AG10803 (cell line): Measurements from ENCODE around the gene CABS1.

Experiments used
- DNase-seq: peaks from one replicate; pipeline ENCODE4 v3.0.0; 2010; ENCODE audit warnings: low read depth
- H3K4me3 ChIP-seq: 2 replicates; pipeline ENCODE4 v1.5.1; 2011; ENCODE audit warnings: mild to moderate bottlenecking, low read length, control low read depth
- CTCF ChIP-seq: conservative IDR thresholded peaks from 2 replicates; pipeline ENCODE4 v1.5.1; 2011; ENCODE audit warnings: mild to moderate bottlenecking, low read length, control low read depth, inconsistent platforms

The CABS1 gene

GRCh38 chr4:70337886-70338420, 3.2 kb downstream of the CABS1 start:
- TF ChIP-seq CTCF = no peak
- H3K4me3 ChIP-seq = no peak overlapping the region
- no peak for DNase-seq

- no peak overlapping the region for H3K4me3 ChIP-seq
- no peak for DNase-seq
- TF ChIP-seq CTCF = no peak
These were observed 21.4 kb downstream of the CABS1 start for GRCh38 chr4:70356185-70356584.

GRCh38 chr4:70359115-70359661, 24.4 kb downstream of the CABS1 start:
- H3K4me3 ChIP-seq = no peak overlapping the region
- TF ChIP-seq CTCF = no peak
- DNase-seq = no peak

- no peak for TF ChIP-seq CTCF
- DNase-seq = no peak
- H3K4me3 ChIP-seq = no peak within 1 kb of the TSS
These were observed 25.7 kb downstream of the CABS1 start, which contains the start of gene SMR3A for GRCh38 chr4:70360460-70360859. Gene SMR3A, plus strand, starts transcription at chr4:70360760. Its CDS starts 1,356 bp downstream, at chr4:70362116.

GRCh38 chr4:70364002-70364401, 29.2 kb downstream of the CABS1 start:
- no peak overlapping the region for H3K4me3 ChIP-seq
- no peak for TF ChIP-seq CTCF
- no peak for DNase-seq

GRCh38 chr4:70365479-70365878, 30.7 kb downstream of the CABS1 start:
- no peak for DNase-seq
- TF ChIP-seq CTCF = no peak
- no peak overlapping the region for H3K4me3 ChIP-seq

GRCh38 chr4:70367813-70368212, 33.0 kb downstream of the CABS1 start:
- H3K4me3 ChIP-seq = no peak overlapping the region
- TF ChIP-seq CTCF = no peak
- DNase-seq = no peak
